Panc1 (cell line): ENCODE data around the gene TMEM260. TPM values are rescaled to one million over a fixed set of nuclear protein-coding genes. Genes with fewer than 3 reads are reported as not detected.

Experiments used
- ATAC-seq: fragments of 200-7000 bp; cut with Tn5 transposase; 2 replicates; pipeline ENCODE4 v1.9.1; 2020; ENCODE audit warnings: mild to moderate bottlenecking, moderate library complexity
- BruUV-seq: library from RNA; stranded (reverse); fragments of 400-500 nt; replicated peaks from 2 replicates; lab custom pipeline; 2021; lab: Mats Ljungman, UMichigan
- CTCF ChIA-PET: fragments of 300-600 bp; sonication (Branson Sonifier 250); formaldehyde crosslinking; loops from one replicate; lab custom pipeline; 2022; ENCODE audit warnings: antibody characterized with exemption; lab: Charles Lee
- POLR2A ChIA-PET: fragments of 300-600 bp; sonication (Branson Sonifier 250); formaldehyde crosslinking; loops from one replicate; lab custom pipeline; 2022; ENCODE audit warnings: antibody characterized with exemption; lab: Charles Lee
- DNase-seq: peaks from one replicate; pipeline ENCODE4 v3.0.0-alpha.2; 2010; ENCODE audit warnings: low read depth, low spot score
- H3K27ac ChIP-seq: 2 replicates; pipeline ENCODE4 v1.5.1; 2011; ENCODE audit warnings: mild to moderate bottlenecking, low read length, inconsistent platforms
- H3K27me3 ChIP-seq: fragments of 200-500 bp; sonication (Bioruptor generic); 2 replicates; pipeline ENCODE4 v1.6.0; 2014; ENCODE audit warnings: low read length, inconsistent platforms; ENCODE audit not compliant: control insufficient read depth, insufficient read depth
- H3K36me3 ChIP-seq: fragments of 200-500 bp; sonication (Bioruptor generic); 2 replicates; pipeline ENCODE4 v1.5.1; 2014; ENCODE audit warnings: inconsistent platforms, mild to moderate bottlenecking, low read length, moderate library complexity; ENCODE audit not compliant: control insufficient read depth, insufficient read depth
- H3K4me1 ChIP-seq: 2 replicates; pipeline ENCODE4 v1.5.1; 2011; ENCODE audit warnings: inconsistent platforms, mild to moderate bottlenecking, low read length, moderate library complexity; ENCODE audit not compliant: control insufficient read depth, insufficient read depth
- H3K4me3 ChIP-seq, 2 experiments: 2 replicates each; pipeline ENCODE4 v1.5.1; 2011 to 2012; ENCODE audit warnings: low read depth in 2 of 2, low read length in 2 of 2, mild to moderate bottlenecking in 2 of 2, inconsistent platforms in 1 of 2, moderate library complexity in 1 of 2
- H3K9me3 ChIP-seq: fragments of 200-500 bp; sonication (Bioruptor generic); 2 replicates; pipeline ENCODE4 v1.5.1; 2014; ENCODE audit warnings: low read depth, mild to moderate bottlenecking, inconsistent platforms, low read length, moderate library complexity; ENCODE audit not compliant: control insufficient read depth, insufficient read depth
- CTCF ChIP-seq: fragments of 450-650 bp; IDR thresholded peaks from 2 replicates; pipeline ENCODE4 v1.5.1; 2017; ENCODE audit warnings: mild to moderate bottlenecking
- POLR2AphosphoS5 ChIP-seq: IDR thresholded peaks from 2 replicates; pipeline ENCODE4 v1.6.1; 2012; ENCODE audit warnings: mild to moderate bottlenecking, low read depth, low read length, moderate library complexity
- REST ChIP-seq, 2 experiments: IDR thresholded peaks; 2 replicates each; pipeline ENCODE4 v1.6.1; 2011 to 2012; ENCODE audit warnings: low read depth in 2 of 2, control low read depth in 1 of 2, low read length in 1 of 2, mild to moderate bottlenecking in 1 of 2, moderate library complexity in 1 of 2; ENCODE audit not compliant: insufficient read depth in 1 of 2
- SIN3A ChIP-seq: IDR thresholded peaks from 2 replicates; pipeline ENCODE4 v1.6.1; 2012; ENCODE audit warnings: low read depth, mild to moderate bottlenecking, low read length, moderate library complexity, borderline replicate concordance; ENCODE audit not compliant: insufficient read depth
- TCF7L2 ChIP-seq: IDR thresholded peaks from 2 replicates; pipeline ENCODE4 v1.6.1; 2011; ENCODE audit warnings: mild to moderate bottlenecking, low read depth, low read length, inconsistent platforms
- in situ Hi-C: cut with HindIII; loops from 2 replicates; pipeline ENCODE4 v1.10.0; 2016; ENCODE audit warnings: low sequenced_read_pairs, low pct_unique_long_range_greater_than_20kb
- intact Hi-C: fragments of 100-400 bp; cut with micrococcal nuclease; formaldehyde crosslinking; loops from one replicate; pipeline ENCODE4 v1.10.0; 2022; ENCODE audit not compliant: unreplicated experiment
- total RNA-seq: library from RNA; stranded (reverse); gene quantifications from one replicate; pipeline ENCODE4 v1.2.1, GENCODE V29; 2021; ENCODE audit not compliant: unreplicated experiment

TMEM260 gene
- total RNA-seq, 1 experiment from 2014 or later, result 8.9 TPM

GRCh38 chr14:56555921-56556570, 23.6 kb upstream of the TMEM260 start:
- Histone ChIP-seq H3K27me3 (no peaks in the 10 kb centered on the region; the same call in 1 of the 2 replicates), H3K27ac (no peak overlapping the region; the same call in 1 of the 2 replicates), H3K4me1 (no peaks in the 10 kb centered on the region), H3K4me3 (no peak overlapping the region), H3K9me3 (no peaks in the 10 kb centered on the region), H3K36me3 (no peaks in the 10 kb centered on the region)
- ChIA-PET POLR2A (no interaction called here), CTCF (no interaction called here)
- in situ Hi-C loops, result no loop called here
- intact Hi-C loops, result no loop called here
- BruUV-seq, result no TSS peak
- TF ChIP-seq CTCF (peak; percentile 52; the same call in 1 of the 2 replicates), POLR2AphosphoS5 (no peak), SIN3A (no peak), TCF7L2 (no peak), REST (IDR thresholded peaks at IDR 0.05; ENCODE audit: insufficient read depth in 1 of 2, low read depth in 2 of 2, low read length in 1 of 2) (no peak)
- peak; percentile 24 for DNase-seq
- no peak for ATAC-seq

- BruUV-seq, result no TSS peak
- Histone ChIP-seq H3K4me1 (no peaks in the 10 kb centered on the region), H3K27me3 (no peaks in the 10 kb centered on the region; the same call in 1 of the 2 replicates), H3K4me3 (no peak overlapping the region), H3K9me3 (no peaks in the 10 kb centered on the region), H3K27ac (no peak overlapping the region), H3K36me3 (no peaks in the 10 kb centered on the region)
- POLR2A ChIA-PET, result no interaction called here
- no peak for DNase-seq
- intact Hi-C loops (no loop called here), in situ Hi-C loops (no loop called here)
- ATAC-seq, result no peak
- CTCF ChIA-PET, result no interaction called here
- TF ChIP-seq TCF7L2 (no peak), REST (IDR thresholded peaks at IDR 0.05; ENCODE audit: insufficient read depth in 1 of 2, low read depth in 2 of 2, low read length in 1 of 2) (no peak), POLR2AphosphoS5 (no peak), CTCF (no peak), SIN3A (no peak)
Observed at GRCh38 chr14:56559182-56559581, 20.4 kb upstream of the TMEM260 start.
